NCI-H1105 (cell line): Measurements from ENCODE around the gene AKR7A2.
"Not testable (repeated sequence)": the region's sequence is repeated elsewhere in the genome, so short reads cannot be mapped to it uniquely, and the experiment has no call there.

Experiments
- DNase-seq: peaks from one replicate; lab custom pipeline; 2025; lab: John Stamatoyannopoulos, UW

Gene AKR7A2

DNA sequence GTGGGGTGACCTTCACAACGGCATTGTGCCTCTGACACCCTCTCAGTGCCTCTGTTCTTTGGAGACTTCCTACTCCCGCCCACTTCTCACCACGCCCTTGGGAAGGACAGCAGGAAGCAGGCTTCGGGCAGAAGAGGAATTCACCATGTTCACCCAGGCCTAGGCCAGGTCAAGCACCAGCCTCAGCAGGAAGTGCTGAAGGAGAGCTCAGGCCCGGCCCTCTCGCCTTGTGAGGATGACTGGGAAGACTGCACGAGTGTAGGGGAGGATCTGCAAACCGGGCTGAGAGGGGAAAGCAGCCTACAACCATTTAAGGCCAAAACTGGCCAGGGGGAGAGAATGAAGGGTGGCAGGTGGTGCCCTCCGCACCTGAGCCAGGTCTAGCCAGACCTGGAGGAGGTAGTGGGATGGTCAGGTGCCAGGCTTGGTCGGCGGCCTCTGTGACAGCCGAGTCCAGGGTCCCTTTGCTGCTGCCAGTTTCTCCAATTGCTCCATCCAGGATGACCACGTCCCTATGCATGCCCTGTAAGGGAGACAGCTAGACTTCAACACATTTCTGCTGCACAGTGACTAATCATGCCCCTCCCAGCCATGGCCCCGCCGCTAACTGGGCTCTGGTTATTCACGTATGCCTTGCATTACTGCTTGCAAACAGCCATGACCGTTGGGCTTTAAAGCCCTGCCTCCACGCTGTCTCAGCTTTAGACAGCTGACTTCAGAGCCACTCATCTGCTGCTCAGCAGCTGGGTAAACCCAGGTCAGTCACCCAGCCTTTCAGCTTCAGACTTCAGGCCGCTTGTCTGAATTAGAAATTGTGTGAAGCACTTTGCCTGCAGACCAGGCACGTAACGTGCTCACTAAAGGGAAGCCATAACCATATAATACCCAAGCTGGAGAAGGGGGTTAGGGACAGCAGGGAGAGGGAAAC lies 51.5 kb downstream of the AKR7A2 start:
- no peak for DNase-seq

DNA sequence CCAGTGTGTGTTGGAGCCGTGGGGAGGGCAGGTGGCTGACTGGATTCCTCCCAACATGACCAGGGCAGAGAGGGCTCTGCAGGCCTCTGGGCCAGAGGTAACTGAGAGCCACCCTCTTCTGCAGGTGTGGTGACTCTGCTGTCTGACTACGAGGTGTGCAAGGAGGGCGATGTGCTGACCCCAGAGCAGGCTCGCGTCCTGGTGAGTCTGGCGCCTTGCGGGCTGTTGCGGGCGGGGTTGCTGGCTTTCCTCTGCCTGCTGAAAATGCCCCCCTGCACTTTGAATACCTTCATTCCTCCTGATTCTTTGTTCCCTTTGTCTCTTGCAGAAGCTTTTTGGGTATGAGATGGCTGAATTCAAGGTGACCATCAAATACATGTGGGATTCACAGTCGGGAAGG lies 53.6 kb downstream of the AKR7A2 start:
- no peak for DNase-seq

DNA sequence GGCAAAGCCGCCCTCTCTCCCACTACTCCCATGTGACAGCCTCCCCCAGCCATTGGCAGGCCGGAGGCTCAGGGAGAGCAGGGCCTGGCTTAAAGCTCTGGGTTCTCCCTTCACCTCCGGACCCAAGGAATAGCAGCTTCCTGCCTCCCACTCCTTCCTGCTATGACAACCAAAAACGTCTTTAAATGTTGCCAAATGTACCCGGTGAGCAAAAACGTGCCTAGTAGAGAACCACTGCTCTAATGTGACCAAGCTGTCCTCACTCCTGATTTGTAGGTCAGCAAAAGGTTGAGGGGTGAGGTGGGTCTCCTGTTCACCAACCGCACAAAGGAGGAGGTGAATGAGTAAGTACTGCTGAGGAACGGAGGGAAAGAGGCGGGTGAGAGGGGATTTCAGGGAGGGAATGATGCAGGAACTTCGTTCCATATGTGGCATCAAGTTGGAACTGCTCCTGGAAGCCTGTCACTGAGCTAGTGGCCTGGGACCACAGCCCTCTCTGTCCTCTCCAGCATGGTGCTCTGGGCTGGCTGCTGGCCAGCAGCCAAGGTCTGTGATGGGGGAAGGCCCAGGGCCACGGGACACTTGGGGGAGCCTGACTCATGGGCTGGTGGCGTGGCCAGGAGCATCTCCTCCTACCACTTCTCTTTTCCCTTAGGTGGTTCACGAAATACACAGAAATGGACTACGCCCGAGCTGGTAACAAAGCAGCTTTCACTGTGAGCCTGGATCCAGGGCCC lies 54.6 kb downstream of the AKR7A2 start:
- DNase-seq = no peak

DNA sequence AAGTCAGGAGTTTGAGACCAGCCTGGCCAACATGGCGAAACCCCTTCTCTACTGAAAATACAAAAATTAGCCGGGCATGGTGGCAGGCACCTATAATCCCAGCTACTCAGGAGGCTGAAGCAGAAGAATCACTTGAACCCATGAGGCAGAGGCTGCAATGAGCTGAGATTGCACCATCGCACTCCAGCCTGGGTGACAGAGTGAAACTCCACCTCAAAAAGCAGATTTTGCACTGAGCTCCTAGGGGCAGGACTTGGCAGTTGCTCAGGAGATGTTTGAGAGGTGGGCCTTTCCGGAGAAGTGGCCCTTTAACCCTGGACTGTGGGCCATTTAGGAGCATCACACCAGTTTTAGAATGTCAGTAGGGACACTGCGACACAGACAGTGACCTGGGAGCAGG lies 55.6 kb downstream of the AKR7A2 start:
- not testable (repeated sequence) for DNase-seq

DNA sequence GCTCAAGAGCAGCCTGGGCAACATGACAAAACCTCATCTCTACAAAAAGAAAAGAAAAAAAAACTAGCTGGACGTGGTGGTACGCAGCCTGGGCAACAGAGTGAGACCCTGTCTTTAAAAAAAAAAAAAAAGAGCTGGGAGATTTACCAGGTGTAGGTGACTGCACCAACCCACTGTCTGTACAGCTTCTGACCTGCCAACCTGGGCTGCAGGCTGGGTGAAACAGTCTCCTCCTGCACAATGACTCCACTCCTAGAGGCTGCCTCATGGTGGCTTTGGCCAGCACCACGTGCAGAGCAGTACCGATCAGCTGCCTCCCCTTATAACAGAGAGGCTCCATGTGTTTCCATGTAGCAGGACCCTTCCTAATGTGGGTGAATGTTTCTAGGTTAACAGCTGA lies 56.7 kb downstream of the AKR7A2 start:
- no peak for DNase-seq

DNA sequence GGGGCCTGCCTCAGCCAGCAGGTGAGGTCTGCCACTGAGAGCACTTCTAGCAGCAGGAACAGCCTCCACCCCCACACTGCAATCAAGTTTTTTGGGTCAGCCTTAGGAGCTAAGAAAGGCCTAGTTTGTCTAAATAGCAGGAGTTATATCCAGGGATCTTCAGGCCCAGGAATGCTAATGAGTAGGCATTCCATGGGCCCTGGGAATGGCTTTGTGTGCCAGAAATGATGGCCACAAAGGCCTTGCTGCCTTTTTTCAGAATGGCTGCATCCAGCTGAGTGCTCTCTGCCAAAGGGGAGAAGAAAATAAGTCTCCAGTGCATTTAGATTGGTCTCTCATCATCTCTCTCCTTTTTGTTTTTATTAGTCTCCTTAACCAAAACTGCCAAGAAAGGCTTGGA lies 57.5 kb downstream of the AKR7A2 start:
- DNase-seq = no peak
